GM21390 (cell line): ENCODE results near the gene CRYBA4.

Experiments
- ATAC-seq: cut with Tn5 transposase; IDR thresholded peaks from one replicate; pipeline ENCODE4 v1.9.1; 2021; ENCODE audit not compliant: unreplicated experiment

The CRYBA4 gene

DNA sequence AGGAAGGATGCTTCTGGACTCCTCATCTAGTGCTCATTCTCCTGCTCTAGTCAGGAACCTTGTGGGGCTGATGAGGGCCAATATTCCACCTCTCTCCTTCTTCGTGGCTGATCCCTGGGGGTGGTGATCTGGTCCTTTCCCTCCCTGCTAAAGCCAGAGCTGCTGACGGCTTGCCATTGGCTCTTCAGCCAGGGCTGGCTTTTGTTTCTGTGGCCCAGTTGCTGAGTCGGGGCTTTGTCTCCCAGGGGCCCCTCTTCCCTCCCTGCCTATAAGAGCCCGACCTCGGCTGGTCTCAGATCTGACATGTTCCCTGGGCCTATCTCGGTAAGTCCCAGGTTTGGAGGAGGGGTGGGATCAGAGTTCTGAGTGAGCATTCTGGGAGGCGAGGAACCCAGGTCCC lies at the start of gene CRYBA4:
TSS of gene CRYBA4 (plus strand) at position 301 of the 400 bp plus-strand sequence. CDS start 634 bp downstream, outside the sequence.
- ATAC-seq, result no peak

DNA sequence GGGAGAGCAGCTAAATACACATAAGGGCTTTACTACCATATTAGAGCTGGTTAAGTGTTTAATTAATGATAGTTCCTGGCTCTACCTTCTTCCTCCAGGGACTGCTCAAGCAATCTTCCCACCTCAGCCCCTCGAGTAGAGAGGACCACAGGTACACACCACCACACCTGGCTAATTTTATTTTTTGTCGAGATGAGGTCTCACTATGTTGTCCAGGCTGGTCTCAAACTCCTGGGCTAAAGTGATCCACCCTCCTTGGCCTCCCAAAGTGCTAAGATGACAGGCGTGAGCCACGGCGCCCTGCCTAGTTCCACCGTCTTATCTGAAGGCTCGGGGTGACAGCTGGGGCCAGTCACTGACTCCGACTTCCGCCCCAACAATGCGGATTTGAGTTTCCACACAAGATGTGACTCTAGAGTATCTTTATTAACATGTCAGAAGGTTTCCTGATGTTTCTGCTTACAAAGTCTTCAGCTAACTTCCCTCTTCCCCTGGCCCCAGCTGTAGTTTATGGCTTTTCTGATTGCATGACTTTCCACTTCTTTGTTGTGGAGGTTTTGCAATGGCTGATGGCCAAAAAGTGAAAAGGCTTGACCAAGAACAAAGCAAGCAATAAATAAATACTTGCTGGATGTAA lies 48.6 kb upstream of the CRYBA4 start:
- ATAC-seq, result no peak

DNA sequence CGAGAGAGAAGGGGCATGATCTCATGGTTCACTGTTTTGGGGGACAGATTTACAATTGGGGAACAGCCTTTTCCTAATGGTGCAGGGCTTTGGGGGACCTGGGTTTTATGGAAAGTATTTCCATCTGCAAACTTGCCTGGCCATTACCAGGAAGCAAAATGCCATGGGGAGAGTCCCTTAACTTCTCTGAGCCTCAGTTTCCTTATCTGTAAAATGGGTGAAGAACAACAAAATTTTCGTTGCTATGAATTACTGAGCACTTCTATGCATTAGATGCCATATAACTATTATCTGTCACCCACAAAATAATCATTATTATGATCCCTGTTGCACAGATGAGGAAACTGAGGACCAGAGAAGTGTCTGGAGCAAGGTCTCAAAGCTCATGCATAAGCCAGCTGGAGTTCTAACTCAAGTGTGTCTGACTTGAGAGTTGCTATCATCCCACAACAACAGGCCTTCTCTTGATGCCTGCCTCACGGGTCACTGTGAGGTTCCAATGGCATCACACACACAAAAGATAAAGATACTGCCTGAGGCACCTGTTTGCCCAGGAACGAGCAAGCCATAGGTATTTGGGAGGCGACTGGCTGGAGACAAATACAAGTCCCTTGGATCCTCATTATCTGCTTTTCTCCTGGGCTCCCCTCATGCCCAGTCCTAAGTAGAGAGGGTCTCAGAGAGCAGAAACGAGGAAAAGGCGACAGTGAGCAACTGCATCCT lies 47.6 kb upstream of the CRYBA4 start:
- no peak for ATAC-seq

DNA sequence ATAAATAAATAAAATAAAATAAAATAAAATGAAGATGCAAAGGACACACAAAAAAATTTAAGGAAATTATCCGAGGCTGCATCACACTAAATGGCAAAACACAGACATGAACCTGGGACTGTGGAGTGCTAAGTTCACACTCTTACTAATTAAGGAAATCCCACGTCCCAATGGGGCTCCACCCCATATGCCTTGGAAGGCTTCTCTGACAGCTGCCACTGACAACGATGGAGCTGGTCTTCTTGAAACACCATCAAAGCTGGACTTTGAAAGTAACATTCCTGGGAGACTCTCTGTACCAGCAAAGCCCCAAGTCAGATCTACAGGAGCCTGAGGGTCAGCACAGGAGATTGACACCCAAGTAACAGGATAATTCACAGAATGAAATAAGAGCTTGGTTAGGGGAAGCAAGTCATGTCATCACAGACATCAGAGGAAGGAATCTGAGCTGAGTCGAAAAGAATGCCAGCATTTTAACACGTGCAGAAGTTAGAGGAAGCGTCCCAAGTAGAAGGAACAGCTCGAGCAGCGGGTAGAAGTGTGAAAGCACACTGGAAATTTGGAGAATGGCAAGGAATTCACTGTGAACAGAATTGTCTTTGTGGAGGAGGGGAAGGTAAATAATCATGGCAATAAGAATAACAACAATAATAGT lies 45.6 kb upstream of the CRYBA4 start:
- no peak for ATAC-seq

DNA sequence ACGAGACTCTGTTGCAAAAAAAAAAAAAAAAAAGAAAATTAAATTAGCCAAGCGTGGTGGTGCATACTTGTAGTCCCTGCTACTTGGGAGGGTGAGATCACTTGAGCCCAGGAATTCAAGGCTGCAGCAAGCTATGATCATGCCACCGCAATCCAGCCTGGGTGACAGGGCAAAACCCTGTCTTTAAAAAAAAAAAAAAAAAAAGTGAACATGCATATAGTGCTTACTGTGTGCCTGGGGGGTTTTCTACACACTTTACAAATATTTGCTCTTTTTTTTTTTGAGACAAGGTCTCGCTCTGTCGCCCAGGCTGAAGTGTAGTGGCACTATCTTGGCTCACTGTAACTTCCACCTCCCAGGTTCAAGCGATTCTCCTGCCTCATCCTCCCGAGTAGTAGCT lies 44.7 kb upstream of the CRYBA4 start:
- no peak for ATAC-seq

DNA sequence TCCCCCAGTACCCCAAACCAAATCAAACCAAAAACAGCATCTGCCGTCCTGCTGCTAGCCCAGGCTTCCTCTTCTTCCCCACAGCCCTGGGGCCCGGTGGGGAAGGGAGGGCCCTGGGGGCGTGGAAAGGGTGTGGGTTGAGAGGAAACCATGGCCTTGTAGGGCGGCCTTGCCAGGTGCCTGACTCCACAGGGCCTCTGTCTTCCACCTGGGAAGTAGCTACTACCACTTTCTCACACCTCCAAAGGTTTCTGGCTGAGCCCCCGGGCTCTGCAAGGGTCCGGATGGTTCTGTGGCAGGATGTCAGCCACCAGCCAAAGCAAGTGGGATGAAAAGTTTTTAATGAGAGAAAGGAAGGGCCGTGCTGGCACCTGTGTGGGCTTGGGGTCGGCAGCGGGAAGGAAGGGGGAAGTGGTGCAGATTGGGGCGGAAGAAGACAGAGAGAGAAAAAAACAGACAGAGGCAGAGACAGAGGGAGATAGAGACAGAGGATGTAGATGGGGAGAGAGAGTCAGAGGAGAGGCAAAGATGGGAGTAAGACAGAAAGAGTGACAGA lies 42.4 kb upstream of the CRYBA4 start:
- peak; percentile 80 for ATAC-seq

DNA sequence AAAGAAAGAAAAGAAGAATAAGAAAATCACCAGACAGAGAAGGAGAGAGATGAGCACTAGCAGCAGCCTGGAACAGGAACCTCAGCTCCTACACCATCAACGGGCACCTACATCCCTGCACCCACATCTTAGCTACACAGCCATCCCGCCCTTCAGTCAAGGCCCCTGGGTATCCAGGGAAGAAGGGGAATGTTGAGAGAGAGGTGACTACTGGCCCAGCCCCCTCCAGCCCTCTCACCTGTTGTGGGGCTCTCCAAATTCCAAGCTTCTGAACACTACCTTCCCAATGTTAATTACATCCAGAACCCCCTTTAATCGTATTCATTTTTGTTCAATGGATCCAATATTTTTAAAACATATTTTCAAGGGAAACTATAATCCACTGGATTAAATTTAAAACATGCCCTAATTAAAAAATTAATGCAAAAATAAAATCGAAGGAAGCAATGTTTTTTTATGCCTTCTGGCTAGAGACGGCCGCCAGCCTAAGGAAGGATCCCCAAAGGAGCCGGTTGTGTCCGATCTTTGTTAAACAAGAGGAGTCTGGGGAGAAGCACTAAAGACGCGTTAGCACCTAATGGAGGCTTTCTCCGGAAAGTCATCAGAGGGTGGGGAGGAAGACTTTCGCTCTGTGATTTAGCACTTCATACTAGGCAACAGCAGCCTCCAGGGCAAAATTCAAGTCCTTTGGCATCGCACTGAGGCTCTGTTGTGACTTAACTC lies 41.4 kb upstream of the CRYBA4 start:
- no peak for ATAC-seq

DNA sequence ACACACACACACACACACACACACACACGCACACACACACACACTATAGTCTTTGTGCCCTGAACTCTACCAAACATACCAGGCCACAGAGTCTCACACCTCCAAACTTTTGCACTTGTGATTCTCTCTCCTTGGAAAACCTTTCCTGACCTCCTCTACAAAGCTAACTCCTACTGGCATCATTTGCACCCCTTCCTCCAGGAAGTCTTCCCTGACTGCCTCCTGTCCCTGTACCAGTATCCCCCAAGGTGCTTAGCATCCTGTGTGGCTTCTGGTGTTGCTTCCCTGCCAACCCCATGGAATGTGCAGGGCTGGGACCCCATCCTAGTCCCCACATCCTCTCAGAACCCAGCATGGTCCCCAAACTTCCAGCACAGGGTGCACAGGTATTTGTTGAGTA lies 40.7 kb upstream of the CRYBA4 start:
- ATAC-seq, result no peak

DNA sequence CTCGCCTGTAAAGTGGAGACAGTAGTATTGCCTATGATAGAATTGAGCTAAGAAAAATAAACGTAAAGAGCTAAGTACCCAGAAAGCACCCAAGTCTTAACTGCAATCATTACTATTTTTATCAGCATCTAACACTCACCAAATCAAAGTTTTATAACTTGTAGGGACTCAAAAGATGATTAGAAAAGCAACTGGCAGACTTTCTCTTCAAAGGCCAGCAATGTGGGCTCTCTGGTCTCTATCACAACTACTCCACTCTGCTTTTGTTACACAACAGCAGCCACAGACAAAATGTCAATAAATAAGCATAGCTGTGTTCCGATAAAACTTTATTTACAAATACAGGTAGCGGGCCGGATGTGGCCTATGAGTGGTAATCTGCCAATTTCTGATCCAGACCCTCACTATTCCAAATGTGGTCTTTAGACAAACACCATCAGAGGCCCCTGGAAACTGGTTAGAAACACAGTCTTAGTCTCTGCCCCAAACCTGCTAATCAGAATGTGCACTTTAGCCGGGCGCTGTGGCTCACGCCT lies 40.1 kb upstream of the CRYBA4 start:
- no peak for ATAC-seq

DNA sequence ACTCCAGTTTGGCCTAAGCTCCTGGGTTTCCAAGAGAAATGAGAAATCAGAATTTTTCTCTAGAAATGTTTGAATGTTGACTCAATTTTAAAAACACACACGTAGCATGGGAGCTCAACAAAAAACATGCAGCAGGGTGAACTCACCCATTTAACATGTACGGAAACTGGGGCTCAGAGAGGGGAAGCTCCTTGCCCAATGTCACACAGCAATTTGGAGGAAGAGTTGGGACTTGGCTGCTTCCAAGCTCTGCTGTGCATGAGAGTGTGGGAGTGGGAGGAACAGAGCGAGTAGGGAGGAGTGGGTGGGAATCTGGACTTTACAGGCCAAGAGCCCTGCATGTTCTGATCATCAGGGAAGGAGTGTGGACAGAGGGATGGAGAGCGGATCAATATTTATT lies 37.8 kb upstream of the CRYBA4 start:
- no peak for ATAC-seq

DNA sequence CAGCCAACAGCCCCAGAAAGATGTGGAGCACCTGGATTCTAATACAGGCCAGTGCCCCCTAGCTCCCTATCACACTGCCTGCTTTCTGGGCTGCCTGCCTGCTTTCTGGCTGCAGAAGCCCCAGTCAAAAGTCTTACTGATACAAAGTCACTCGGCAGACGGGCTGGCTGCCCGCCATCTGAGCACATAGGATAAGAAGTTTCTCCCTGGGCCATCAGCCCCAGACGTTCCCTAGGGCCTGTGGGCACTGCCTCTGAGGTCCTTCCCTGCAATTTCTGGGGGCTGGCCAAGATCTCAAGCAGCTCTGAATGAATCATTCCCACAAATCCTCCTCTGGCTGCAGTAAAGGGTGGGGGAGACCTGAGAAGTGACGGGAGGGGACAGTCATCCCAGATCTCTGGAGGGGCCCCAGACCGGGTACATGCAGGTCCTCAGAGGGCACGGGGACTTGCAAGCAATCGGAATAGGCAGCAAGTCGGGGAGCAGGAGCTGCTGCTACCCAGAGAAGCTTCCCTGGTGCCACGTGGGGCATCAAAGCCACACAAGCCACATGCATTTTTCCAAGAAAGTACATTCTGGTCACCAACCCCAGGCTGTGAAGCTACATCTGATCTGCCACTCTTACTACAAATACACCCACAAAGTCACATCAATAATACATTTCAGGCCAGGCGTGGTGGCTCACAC lies 36.5 kb upstream of the CRYBA4 start:
- ATAC-seq, result no peak

DNA sequence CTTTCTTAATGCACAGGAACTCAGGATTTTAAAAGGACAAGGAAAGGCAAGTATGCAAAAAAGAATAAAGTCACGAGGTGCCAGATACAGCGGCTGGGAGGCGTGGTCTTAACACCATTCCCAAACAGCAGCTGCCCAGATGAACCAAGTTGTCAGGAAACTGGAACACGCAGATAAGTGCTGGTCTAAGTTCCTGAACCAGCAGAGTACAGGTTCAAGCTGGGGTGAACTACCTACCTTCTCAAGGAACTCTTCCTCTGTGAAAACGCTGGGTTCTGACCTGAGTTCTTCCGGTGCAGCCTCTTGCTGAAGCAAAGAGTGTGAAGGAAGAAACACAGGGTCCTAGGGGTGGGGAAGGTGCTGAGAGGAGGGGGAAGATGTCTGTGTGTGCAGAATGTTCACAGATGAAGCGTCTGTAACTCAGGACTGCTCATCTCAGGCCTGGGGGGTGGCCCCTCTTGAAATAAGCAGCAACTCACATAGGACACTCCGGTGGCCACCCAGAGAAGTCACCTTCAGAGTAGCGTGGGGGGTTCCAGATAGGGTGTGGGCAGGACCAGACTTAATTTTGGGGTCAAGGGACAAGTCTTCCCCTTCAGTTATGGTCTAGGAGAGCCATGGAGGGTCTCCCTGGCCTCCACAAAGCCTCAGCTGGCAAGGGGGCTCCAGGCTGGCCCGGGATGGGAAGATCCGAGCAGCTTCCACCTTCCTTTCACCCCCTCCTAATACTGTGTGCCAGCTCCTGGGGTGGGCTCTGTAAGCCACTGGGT lies 35.0 kb upstream of the CRYBA4 start:
- ATAC-seq, result no peak

DNA sequence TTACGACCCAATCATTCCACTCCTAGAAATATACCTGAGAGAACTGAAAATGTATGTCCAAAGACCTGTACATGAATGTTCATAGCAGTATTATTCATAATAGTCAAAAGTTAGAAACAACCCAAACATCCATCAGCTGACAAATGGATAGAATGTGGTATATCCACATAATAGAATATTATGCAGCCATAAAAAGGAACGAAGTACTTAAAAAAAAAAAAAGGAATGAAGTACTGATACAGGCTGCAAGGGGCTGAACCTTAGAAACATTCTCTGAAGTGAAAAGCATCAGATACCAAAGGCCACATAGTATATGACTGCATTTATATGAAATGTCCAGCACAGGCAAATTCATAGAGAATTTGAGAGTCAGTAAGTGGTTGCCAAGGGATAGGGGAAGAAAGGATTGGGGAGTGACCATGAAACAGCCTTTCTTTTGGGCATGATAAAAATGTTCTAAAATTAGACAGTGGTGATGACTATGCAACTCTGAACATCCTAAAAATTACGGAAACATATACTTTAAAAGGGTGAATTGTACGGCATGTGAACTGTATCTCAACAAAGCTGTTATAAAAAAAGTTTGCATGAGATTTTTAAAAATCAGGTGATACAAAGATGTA lies 33.7 kb upstream of the CRYBA4 start:
- ATAC-seq, result no peak

DNA sequence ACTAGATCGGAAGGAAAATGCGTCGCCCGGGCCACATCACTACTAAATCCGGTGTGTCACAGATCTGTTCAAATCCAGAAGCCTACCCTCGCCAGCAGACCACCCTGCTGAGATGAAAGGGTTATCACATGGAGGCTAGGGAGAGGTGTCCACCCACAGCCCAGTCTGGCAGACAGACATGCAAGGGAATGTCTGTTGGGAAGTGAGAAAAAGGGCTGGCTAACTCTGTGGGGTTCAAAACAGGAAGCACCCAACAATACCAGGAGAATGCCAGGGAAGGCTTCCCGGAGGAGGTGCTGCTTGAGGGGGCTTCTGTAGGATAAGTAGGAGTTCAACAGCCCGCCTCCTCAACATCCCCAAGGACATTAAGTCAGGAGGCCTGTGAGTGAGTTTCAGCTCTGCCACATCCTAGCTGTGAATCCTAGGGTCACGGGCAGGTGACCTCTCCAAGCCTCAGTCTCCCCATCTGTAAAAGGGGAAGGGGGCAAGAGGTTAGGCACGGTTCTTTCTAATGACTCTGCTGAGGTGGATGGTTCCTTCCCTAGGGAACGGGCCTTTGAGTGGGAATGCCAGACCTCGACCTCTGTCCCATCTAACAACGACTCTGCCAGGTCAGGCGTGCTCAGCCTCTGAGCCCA lies 32.9 kb upstream of the CRYBA4 start:
- ATAC-seq, result no peak

DNA sequence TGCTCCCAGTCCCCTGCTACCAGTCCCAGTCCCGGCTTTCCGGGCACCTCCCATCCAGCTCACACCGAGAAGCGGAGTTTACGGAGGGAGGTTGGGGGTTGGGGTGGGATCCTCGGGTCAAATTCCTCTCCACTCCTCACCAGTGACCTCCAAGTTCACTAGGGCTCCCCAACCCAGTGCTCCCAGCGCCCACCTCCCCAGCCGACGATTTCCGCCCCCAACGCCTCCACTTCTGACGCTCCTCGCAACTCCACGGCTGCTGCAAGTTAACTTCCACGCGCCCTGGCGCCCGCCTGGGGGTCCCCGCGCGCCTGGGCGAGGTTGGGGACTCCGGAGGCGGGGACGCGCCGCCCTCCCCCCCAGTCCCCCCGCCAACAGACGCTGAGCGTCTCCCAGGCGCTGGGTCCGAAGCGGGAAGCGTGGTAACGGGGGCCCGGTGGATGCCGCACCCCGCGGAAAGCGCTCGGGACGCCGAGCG lies 32.4 kb upstream of the CRYBA4 start:
- no peak for ATAC-seq

DNA sequence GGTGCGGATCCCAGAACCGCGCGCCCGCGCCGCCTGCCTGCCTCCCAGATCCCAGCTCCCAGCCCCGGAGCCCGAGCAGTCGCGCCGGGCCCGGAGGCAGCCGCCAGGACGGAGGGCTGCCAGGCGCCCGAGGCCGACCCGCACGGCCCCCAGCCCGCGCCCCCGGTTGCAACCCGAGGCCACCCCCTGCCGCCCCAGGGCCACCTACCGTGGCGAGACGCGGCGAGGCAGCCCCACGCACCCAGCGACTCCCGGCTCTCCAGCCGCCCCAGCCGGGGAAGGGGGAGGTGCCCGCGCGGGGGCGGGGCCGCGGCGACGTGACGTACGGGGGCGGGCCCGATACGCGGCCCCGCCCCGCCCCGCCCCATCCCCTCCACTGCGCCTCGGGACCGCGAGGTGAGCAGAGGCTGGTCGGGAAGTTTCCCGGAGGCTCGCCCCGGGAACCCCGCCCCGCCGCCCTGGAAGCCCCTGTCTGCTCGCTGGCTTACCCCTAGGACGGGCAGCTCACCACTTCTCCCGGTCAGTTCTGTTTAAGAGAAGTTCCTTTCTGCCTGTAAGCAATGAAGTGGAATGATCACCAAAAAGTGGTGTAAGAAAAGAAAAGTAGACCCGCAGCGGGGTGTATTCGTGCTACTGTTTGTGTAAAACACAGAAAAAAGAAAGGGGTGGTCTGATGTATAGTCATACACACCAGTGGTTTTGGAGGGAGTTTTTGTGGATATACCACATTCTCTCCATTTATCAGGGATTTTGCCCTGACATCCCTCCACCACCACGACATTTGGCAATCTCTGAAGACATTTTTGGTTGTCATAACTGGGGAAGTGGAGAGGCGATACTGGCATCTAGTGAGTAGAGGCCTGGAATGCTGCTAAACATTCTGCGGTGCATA lies 31.7 kb upstream of the CRYBA4 start, which contains the start of gene TPST2:
TSS of gene TPST2 (minus strand) at position 288 of the 892 bp plus-strand sequence. CDS start 48,502 bp downstream, outside the sequence.
- ATAC-seq, result peak; percentile 63

DNA sequence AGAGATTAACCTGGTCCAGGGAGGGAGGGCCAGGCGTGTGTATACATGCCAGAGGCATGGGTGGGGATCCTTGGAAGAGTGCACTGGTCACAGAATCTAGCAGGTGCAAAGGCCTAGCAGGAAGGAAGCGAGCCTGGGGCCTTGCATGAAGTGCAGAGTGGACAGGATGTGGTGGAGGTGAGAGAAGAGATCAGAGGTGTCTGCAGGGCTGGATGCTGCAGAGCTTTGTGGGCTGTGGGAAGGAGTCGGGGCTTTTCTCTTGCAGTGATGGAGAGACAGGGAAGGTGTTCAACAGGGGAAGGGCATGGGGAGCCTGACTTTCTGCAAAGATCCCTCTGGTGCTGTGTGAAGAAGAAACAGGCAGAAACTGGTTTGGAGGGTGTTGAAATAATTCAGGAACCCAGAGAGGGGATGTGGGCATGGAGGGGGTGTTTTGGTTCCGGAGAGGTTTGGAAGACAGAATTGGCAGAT lies 29.3 kb upstream of the CRYBA4 start:
- ATAC-seq, result peak; percentile 74
